HG02852 (cell line): ENCODE data around the gene PRDX5.

ENCODE experiments used
- ATAC-seq: cut with Tn5 transposase; IDR thresholded peaks from one replicate; pipeline ENCODE4 v1.9.1; 2021; ENCODE audit warnings: mild to moderate bottlenecking, moderate library complexity; ENCODE audit not compliant: unreplicated experiment

The PRDX5 gene

GRCh38 chr11:64359712-64360445 is 42.0 kb downstream of the PRDX5 start:
- ATAC-seq, result no peak

GRCh38 chr11:64360448-64360921 is 42.6 kb downstream of the PRDX5 start:
- no peak for ATAC-seq

DNA sequence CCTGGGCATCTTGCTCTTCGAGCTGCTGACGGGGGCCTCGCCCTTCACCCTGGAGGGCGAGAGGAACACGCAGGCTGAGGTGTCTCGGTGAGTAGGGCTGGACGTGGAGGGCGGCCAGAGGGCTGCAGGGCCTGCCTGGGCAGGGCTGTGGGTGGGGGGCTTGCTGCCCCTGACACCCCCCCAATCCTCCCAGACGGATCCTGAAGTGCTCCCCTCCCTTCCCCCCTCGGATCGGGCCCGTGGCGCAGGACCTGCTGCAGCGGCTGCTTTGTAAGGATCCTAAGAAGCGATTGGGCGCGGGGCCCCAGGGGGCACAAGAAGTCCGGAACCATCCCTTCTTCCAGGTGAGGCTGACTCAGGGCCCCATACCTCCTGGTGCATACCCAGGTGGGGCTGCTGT is 43.7 kb downstream of the PRDX5 start:
- no peak for ATAC-seq

- no peak for ATAC-seq
Measured at GRCh38 chr11:64362339-64362738, 44.4 kb downstream of the PRDX5 start.

GRCh38 chr11:64364435-64364834 is 46.5 kb downstream of the PRDX5 start:
- ATAC-seq, result no peak

GRCh38 chr11:64364911-64365310 is 47.0 kb downstream of the PRDX5 start:
- ATAC-seq, result no peak

- no peak for ATAC-seq
Measured at GRCh38 chr11:64366751-64367150, 48.8 kb downstream of the PRDX5 start.

DNA sequence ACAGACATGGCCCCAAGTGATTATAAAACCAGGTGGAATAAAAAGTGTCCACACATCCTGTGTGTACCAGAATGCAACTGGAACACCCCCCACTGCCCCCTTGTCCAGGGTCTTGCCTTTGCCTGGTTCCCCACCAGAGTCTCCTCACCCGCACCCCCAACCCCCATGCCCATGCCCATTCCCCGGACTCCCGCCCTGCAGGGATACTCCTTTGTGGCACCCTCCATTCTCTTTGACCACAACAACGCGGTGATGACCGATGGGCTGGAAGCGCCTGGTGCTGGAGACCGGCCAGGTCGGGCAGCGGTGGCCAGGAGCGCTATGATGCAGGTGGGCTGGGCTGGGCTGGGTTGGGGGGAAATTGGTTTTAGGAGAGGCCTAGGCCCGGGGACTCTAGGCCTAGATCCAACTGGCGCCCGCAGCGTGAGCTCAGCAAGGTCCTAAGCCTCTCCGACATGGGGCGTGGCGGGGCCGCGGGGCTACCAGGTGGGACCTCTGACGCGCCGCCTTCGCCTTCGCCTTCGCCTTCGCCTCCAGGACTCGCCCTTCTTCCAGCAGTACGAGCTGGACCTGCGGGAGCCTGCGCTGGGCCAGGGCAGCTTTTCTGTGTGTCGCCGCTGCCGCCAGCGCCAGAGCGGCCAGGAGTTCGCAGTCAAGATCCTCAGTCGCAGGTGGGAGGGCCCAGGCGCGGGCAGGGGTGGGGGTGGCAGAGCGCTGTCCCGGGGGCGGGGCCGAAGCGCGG is 50.2 kb downstream of the PRDX5 start:
- ATAC-seq, result no peak

GRCh38 chr11:64368673-64369074 is 50.8 kb downstream of the PRDX5 start:
- no peak for ATAC-seq

- ATAC-seq, result no peak
Measured at GRCh38 chr11:64369440-64370421, 51.8 kb downstream of the PRDX5 start.

GRCh38 chr11:64371201-64371600 is 53.3 kb downstream of the PRDX5 start:
- no peak for ATAC-seq
